Measurements from ENCODE around the gene DDX21. TPM values are rescaled to one million over a fixed set of nuclear protein-coding genes. Genes with fewer than 3 reads are reported as not detected.

DDX21 gene
- total RNA-seq, 2 experiments from 2014 or later: 63.8 to 65.1 TPM

Other genes with a start within 250 kb of the DDX21 start
- 10 to 100 TPM; 68.6 to 93.5 TPM for gene CCAR1, start 234.9 kb upstream of the DDX21 start, total RNA-seq
- gene STOX1, start 128.6 kb upstream of the DDX21 start, total RNA-seq: under 1 TPM; 0.31 to 0.67 TPM
- gene DDX50, start 54.9 kb upstream of the DDX21 start, total RNA-seq: 10 to 100 TPM; 49.3 to 51.4 TPM
- gene KIFBP, start 32.6 kb downstream of the DDX21 start, total RNA-seq: 10 to 100 TPM; 13.7 TPM
- 100 to 1,000 TPM; 162 to 167 TPM for gene SRGN, start 131.9 kb downstream of the DDX21 start, total RNA-seq
- 10 to 100 TPM; 46.7 to 49.7 TPM for gene VPS26A, start 168.0 kb downstream of the DDX21 start, total RNA-seq
- gene SUPV3L1, start 224.1 kb downstream of the DDX21 start, total RNA-seq: 10 to 100 TPM; 35.6 to 38.3 TPM

Data from activated naive CD8-positive, alpha-beta T cell treated with anti-CD3 and anti-CD28 coated beads, Interleukin-2, amount 10 ng/mL, durations not matched to agents 7 days and 5 days (primary cell).